Measurements from ENCODE around the gene MTHFR.

DNA sequence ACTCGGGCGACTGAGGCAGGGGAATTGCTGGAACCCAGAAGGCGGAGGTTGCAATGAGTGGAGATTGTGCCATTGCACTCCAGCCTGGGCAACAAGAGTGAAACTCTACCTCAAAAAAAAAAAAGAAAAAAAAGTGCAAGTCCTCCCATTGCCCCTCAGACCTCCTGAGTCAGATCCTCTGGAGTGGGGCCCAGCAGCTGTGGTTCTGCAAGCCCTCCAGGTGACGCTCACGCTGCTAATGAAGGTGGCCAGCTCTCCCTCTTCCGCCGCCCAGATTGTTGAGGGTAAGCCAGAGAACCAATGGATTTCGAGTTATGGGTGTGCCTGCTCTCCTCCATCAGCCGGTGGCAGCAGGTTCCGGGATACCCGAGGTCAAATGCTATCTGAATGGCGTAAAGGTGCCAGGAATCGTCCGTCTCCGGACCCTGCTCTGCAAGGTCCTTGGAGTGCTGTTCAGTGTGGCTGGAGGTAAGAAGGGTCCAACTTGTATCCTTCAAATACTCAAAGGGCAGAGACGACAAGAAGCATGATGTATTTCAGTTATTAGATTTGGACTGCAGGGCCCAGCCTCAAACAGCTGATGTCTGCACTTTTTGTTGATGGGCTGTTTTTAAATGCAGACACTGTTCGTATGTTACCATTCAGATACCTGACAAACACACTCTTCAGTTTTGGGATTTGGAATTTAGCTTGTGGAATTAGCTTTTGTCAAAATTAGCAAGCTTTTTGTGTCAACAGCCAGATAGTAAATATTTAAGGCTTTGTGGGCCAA, 17.8 kb upstream of the MTHFR start:
- TF ChIP-seq, protein P1, sequence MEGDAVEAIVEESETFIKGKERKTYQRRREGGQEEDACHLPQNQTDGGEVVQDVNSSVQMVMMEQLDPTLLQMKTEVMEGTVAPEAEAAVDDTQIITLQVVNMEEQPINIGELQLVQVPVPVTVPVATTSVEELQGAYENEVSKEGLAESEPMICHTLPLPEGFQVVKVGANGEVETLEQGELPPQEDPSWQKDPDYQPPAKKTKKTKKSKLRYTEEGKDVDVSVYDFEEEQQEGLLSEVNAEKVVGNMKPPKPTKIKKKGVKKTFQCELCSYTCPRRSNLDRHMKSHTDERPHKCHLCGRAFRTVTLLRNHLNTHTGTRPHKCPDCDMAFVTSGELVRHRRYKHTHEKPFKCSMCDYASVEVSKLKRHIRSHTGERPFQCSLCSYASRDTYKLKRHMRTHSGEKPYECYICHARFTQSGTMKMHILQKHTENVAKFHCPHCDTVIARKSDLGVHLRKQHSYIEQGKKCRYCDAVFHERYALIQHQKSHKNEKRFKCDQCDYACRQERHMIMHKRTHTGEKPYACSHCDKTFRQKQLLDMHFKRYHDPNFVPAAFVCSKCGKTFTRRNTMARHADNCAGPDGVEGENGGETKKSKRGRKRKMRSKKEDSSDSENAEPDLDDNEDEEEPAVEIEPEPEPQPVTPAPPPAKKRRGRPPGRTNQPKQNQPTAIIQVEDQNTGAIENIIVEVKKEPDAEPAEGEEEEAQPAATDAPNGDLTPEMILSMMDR (IDR thresholded peaks at IDR 0.05), result no peak
- TF ChIP-seq POLR2A (IDR thresholded peaks at IDR 0.05), result no peak

Data from adrenal gland (tissue), 5 donors.